Activated naive CD8-positive, alpha-beta T cell (primary cell): ENCODE measurements around the gene TRIM31.
"Not testable (repeated sequence)": the region's sequence is repeated elsewhere in the genome, so short reads cannot be mapped to it uniquely, and the experiment has no call there.

Experiments used
- H3K27ac Mint-ChIP-seq: one replicate; pipeline ENCODE4 v1.8.0; 2021; ENCODE audit warnings: mixed read lengths
- H3K27me3 Mint-ChIP-seq: one replicate; pipeline ENCODE4 v1.8.0; 2021; ENCODE audit warnings: mixed read lengths
- H3K36me3 Mint-ChIP-seq: one replicate; pipeline ENCODE4 v1.8.0; 2021; ENCODE audit warnings: mixed read lengths
- H3K4me1 Mint-ChIP-seq: one replicate; pipeline ENCODE4 v1.8.0; 2021; ENCODE audit warnings: low read depth, mixed read lengths
- H3K4me3 Mint-ChIP-seq: one replicate; pipeline ENCODE4 v1.8.0; 2021; ENCODE audit warnings: mild to moderate bottlenecking, mixed read lengths
- H3K9me3 Mint-ChIP-seq: one replicate; pipeline ENCODE4 v1.8.0; 2021; ENCODE audit warnings: low read depth, mixed read lengths

TRIM31 gene

GRCh38 chr6:30152910-30153610 lies 40.2 kb upstream of the TRIM31 start:
- Mint-ChIP-seq H3K27ac (no peak overlapping the region), H3K4me3 (no peak overlapping the region), H3K9me3 (no peaks in the 10 kb centered on the region), H3K4me1 (peaks cover 3% of the 10 kb centered on the region), H3K27me3 (peaks cover 18% of the 10 kb centered on the region), H3K36me3 (no peaks in the 10 kb centered on the region)

GRCh38 chr6:30152016-30152673 lies 39.3 kb upstream of the TRIM31 start:
- peaks cover 25% of the 10 kb centered on the region for H3K27me3 Mint-ChIP-seq

GRCh38 chr6:30151580-30151979 lies 38.7 kb upstream of the TRIM31 start:
- Mint-ChIP-seq H3K36me3 (no peaks in the 10 kb centered on the region), H3K4me1 (peaks cover 3% of the 10 kb centered on the region), H3K27me3 (peaks cover 25% of the 10 kb centered on the region), H3K27ac (no peak overlapping the region), H3K9me3 (no peaks in the 10 kb centered on the region), H3K4me3 (no peak overlapping the region)

More at GRCh38 chr6:30152016-30152673, 39.3 kb upstream of the TRIM31 start:
- no peak overlapping the region for H3K4me3 Mint-ChIP-seq
- peaks cover 3% of the 10 kb centered on the region for H3K4me1 Mint-ChIP-seq
- no peaks in the 10 kb centered on the region for H3K36me3 Mint-ChIP-seq
- H3K27ac Mint-ChIP-seq, result no peak overlapping the region
- H3K9me3 Mint-ChIP-seq, result no peaks in the 10 kb centered on the region

- H3K27ac Mint-ChIP-seq, result no peak overlapping the region
- no peaks in the 10 kb centered on the region for H3K36me3 Mint-ChIP-seq
- H3K9me3 Mint-ChIP-seq, result no peaks in the 10 kb centered on the region
- no peak overlapping the region for H3K4me3 Mint-ChIP-seq
- H3K4me1 Mint-ChIP-seq, result peaks cover 3% of the 10 kb centered on the region
- H3K27me3 Mint-ChIP-seq, result peaks cover 22% of the 10 kb centered on the region
Measured at GRCh38 chr6:30150671-30151395, 37.9 kb upstream of the TRIM31 start.

GRCh38 chr6:30149858-30150550 lies 37.1 kb upstream of the TRIM31 start:
- no peaks in the 10 kb centered on the region for H3K36me3 Mint-ChIP-seq
- no peaks in the 10 kb centered on the region for H3K9me3 Mint-ChIP-seq
- no peak overlapping the region for H3K27ac Mint-ChIP-seq
- H3K27me3 Mint-ChIP-seq, result peaks cover 22% of the 10 kb centered on the region
- H3K4me1 Mint-ChIP-seq, result peaks cover 3% of the 10 kb centered on the region
- no peak overlapping the region for H3K4me3 Mint-ChIP-seq

- no peak overlapping the region for H3K27ac Mint-ChIP-seq
- H3K4me1 Mint-ChIP-seq, result peaks cover 3% of the 10 kb centered on the region
- H3K4me3 Mint-ChIP-seq, result no peak overlapping the region
- no peaks in the 10 kb centered on the region for H3K9me3 Mint-ChIP-seq
- H3K27me3 Mint-ChIP-seq, result peaks cover 25% of the 10 kb centered on the region
- no peaks in the 10 kb centered on the region for H3K36me3 Mint-ChIP-seq
Measured at GRCh38 chr6:30149234-30149633, 36.3 kb upstream of the TRIM31 start.

- H3K4me1 Mint-ChIP-seq, result peaks cover 3% of the 10 kb centered on the region
- H3K4me3 Mint-ChIP-seq, result no peak overlapping the region
- no peaks in the 10 kb centered on the region for H3K36me3 Mint-ChIP-seq
- H3K27me3 Mint-ChIP-seq, result peaks cover 33% of the 10 kb centered on the region
- H3K9me3 Mint-ChIP-seq, result no peaks in the 10 kb centered on the region
- no peak overlapping the region for H3K27ac Mint-ChIP-seq
Measured at GRCh38 chr6:30147096-30147495, 34.2 kb upstream of the TRIM31 start.

- Mint-ChIP-seq H3K4me1 (no peaks in the 10 kb centered on the region), H3K36me3 (no peaks in the 10 kb centered on the region), H3K27ac (no peak overlapping the region), H3K27me3 (peaks cover 41% of the 10 kb centered on the region), H3K4me3 (no peak overlapping the region), H3K9me3 (no peaks in the 10 kb centered on the region)
Measured at GRCh38 chr6:30145818-30146217, 32.9 kb upstream of the TRIM31 start.

- no peaks in the 10 kb centered on the region for H3K4me1 Mint-ChIP-seq
- H3K36me3 Mint-ChIP-seq, result no peaks in the 10 kb centered on the region
- H3K27me3 Mint-ChIP-seq, result peaks cover 38% of the 10 kb centered on the region
- H3K9me3 Mint-ChIP-seq, result no peaks in the 10 kb centered on the region
- H3K27ac Mint-ChIP-seq, result no peak overlapping the region
- H3K4me3 Mint-ChIP-seq, result no peak overlapping the region
Measured at GRCh38 chr6:30144811-30145210, 31.9 kb upstream of the TRIM31 start.

- peaks cover 38% of the 10 kb centered on the region for H3K27me3 Mint-ChIP-seq
- H3K27ac Mint-ChIP-seq, result no peak overlapping the region
- H3K4me1 Mint-ChIP-seq, result no peaks in the 10 kb centered on the region
- no peaks in the 10 kb centered on the region for H3K9me3 Mint-ChIP-seq
- no peak overlapping the region for H3K4me3 Mint-ChIP-seq
- no peaks in the 10 kb centered on the region for H3K36me3 Mint-ChIP-seq
Measured at GRCh38 chr6:30143780-30144179, 30.9 kb upstream of the TRIM31 start.

- Mint-ChIP-seq H3K27me3 (peaks cover 33% of the 10 kb centered on the region), H3K27ac (no peak overlapping the region), H3K36me3 (no peaks in the 10 kb centered on the region), H3K4me3 (no peak overlapping the region), H3K4me1 (no peaks in the 10 kb centered on the region), H3K9me3 (no peaks in the 10 kb centered on the region)
Measured at GRCh38 chr6:30142665-30143064, 29.8 kb upstream of the TRIM31 start.

- H3K4me3 Mint-ChIP-seq, H3K9me3 Mint-ChIP-seq, H3K36me3 Mint-ChIP-seq, H3K4me1 Mint-ChIP-seq, H3K27ac Mint-ChIP-seq: not testable (repeated sequence)
- peaks cover 30% of the 10 kb centered on the region for H3K27me3 Mint-ChIP-seq
Measured at GRCh38 chr6:30140240-30140639, 27.4 kb upstream of the TRIM31 start.

GRCh38 chr6:30136570-30137286 lies 23.8 kb upstream of the TRIM31 start:
- no peak overlapping the region for H3K4me3 Mint-ChIP-seq
- no peaks in the 10 kb centered on the region for H3K36me3 Mint-ChIP-seq
- no peaks in the 10 kb centered on the region for H3K9me3 Mint-ChIP-seq
- no peaks in the 10 kb centered on the region for H3K4me1 Mint-ChIP-seq
- H3K27ac Mint-ChIP-seq, result no peak overlapping the region
- H3K27me3 Mint-ChIP-seq, result peaks cover 22% of the 10 kb centered on the region

- H3K27ac Mint-ChIP-seq, result no peak within 1 kb of the TSS
- no peaks in the 10 kb centered on the region for H3K9me3 Mint-ChIP-seq
- peaks cover 21% of the 10 kb centered on the region for H3K27me3 Mint-ChIP-seq
- peaks cover 3% of the 10 kb centered on the region for H3K4me1 Mint-ChIP-seq
- H3K36me3 Mint-ChIP-seq, result no peaks in the 10 kb centered on the region
- no peak within 1 kb of the TSS for H3K4me3 Mint-ChIP-seq
Measured at GRCh38 chr6:30135757-30136156, 22.9 kb upstream of the TRIM31 start, which contains the start of gene TRIM40. Gene TRIM40 (plus strand): TSS chr6:30136140. CDS start chr6:30137037, 897 bp downstream.
